ENCODE measurements around the gene ABCC11.

Gene ABCC11

GRCh38 chr16:48124266-48124665 lies 123.1 kb downstream of the ABCC11 start:
- Histone ChIP-seq H3K4me1 (ENCODE audit: control insufficient read depth in 1 of 2, insufficient read depth in 2 of 2, low read length in 2 of 2) (no peaks in the 10 kb centered on the region), H3K9ac (ENCODE audit: low read depth in 1 of 2, low read length in 2 of 2) (no peak overlapping the region)

GRCh38 chr16:48123104-48123788 lies 124.1 kb downstream of the ABCC11 start:
- Histone ChIP-seq H3K27me3 (ENCODE audit: control insufficient read depth in 1 of 2, insufficient read depth in 2 of 2, low read length in 2 of 2) (no peaks in the 10 kb centered on the region), H3K4me1 (ENCODE audit: control insufficient read depth in 1 of 2, insufficient read depth in 2 of 2, low read length in 2 of 2) (no peaks in the 10 kb centered on the region), H3K9ac (ENCODE audit: low read depth in 1 of 2, low read length in 2 of 2) (no peak overlapping the region), H3K27ac (ENCODE audit: low read depth, low read length) (no peak overlapping the region), H3K4me3 (ENCODE audit: low read depth in 1 of 2, low read length in 2 of 2) (no peak overlapping the region), H3K36me3 (ENCODE audit: control insufficient read depth in 1 of 2, insufficient read depth in 2 of 2, low read length in 2 of 2) (no peaks in the 10 kb centered on the region), H3K9me3 (ENCODE audit: control insufficient read depth in 1 of 2, low read length in 2 of 2) (no peaks in the 10 kb centered on the region)

More at GRCh38 chr16:48124266-48124665, 123.1 kb downstream of the ABCC11 start:
- no peak overlapping the region for H3K4me3 ChIP-seq (ENCODE audit: low read depth in 1 of 2, low read length in 2 of 2)
- H3K27ac ChIP-seq (ENCODE audit: low read depth, low read length) = no peak overlapping the region
- no peaks in the 10 kb centered on the region for H3K9me3 ChIP-seq (ENCODE audit: control insufficient read depth in 1 of 2, low read length in 2 of 2)
- H3K36me3 ChIP-seq (ENCODE audit: control insufficient read depth in 1 of 2, insufficient read depth in 2 of 2, low read length in 2 of 2) = no peaks in the 10 kb centered on the region
- H3K27me3 ChIP-seq (ENCODE audit: control insufficient read depth in 1 of 2, insufficient read depth in 2 of 2, low read length in 2 of 2) = no peaks in the 10 kb centered on the region

GRCh38 chr16:48121276-48121675 lies 126.1 kb downstream of the ABCC11 start:
- no peaks in the 10 kb centered on the region for H3K9me3 ChIP-seq (ENCODE audit: control insufficient read depth in 1 of 2, low read length in 2 of 2)
- no peaks in the 10 kb centered on the region for H3K36me3 ChIP-seq (ENCODE audit: control insufficient read depth in 1 of 2, insufficient read depth in 2 of 2, low read length in 2 of 2)
- H3K27ac ChIP-seq (ENCODE audit: low read depth, low read length) = no peak overlapping the region
- no peak overlapping the region for H3K9ac ChIP-seq (ENCODE audit: low read depth in 1 of 2, low read length in 2 of 2)
- H3K4me3 ChIP-seq (ENCODE audit: low read depth in 1 of 2, low read length in 2 of 2) = no peak overlapping the region
- no peaks in the 10 kb centered on the region for H3K27me3 ChIP-seq (ENCODE audit: control insufficient read depth in 1 of 2, insufficient read depth in 2 of 2, low read length in 2 of 2)
- no peaks in the 10 kb centered on the region for H3K4me1 ChIP-seq (ENCODE audit: control insufficient read depth in 1 of 2, insufficient read depth in 2 of 2, low read length in 2 of 2)

GRCh38 chr16:48118841-48119240 lies 128.5 kb downstream of the ABCC11 start:
- H3K4me3 ChIP-seq (ENCODE audit: low read depth in 1 of 2, low read length in 2 of 2) = no peak overlapping the region
- H3K27ac ChIP-seq (ENCODE audit: low read depth, low read length) = no peak overlapping the region
- no peak overlapping the region for H3K9ac ChIP-seq (ENCODE audit: low read depth in 1 of 2, low read length in 2 of 2)
- H3K9me3 ChIP-seq (ENCODE audit: control insufficient read depth in 1 of 2, low read length in 2 of 2) = no peaks in the 10 kb centered on the region
- no peaks in the 10 kb centered on the region for H3K4me1 ChIP-seq (ENCODE audit: control insufficient read depth in 1 of 2, insufficient read depth in 2 of 2, low read length in 2 of 2)
- no peaks in the 10 kb centered on the region for H3K27me3 ChIP-seq (ENCODE audit: control insufficient read depth in 1 of 2, insufficient read depth in 2 of 2, low read length in 2 of 2)
- H3K36me3 ChIP-seq (ENCODE audit: control insufficient read depth in 1 of 2, insufficient read depth in 2 of 2, low read length in 2 of 2) = no peaks in the 10 kb centered on the region

- H3K27ac ChIP-seq (ENCODE audit: low read depth, low read length) = no peak overlapping the region
- H3K4me3 ChIP-seq (ENCODE audit: low read depth in 1 of 2, low read length in 2 of 2) = no peak overlapping the region
- no peaks in the 10 kb centered on the region for H3K36me3 ChIP-seq (ENCODE audit: control insufficient read depth in 1 of 2, insufficient read depth in 2 of 2, low read length in 2 of 2)
- no peaks in the 10 kb centered on the region for H3K4me1 ChIP-seq (ENCODE audit: control insufficient read depth in 1 of 2, insufficient read depth in 2 of 2, low read length in 2 of 2)
- H3K27me3 ChIP-seq (ENCODE audit: control insufficient read depth in 1 of 2, insufficient read depth in 2 of 2, low read length in 2 of 2) = no peaks in the 10 kb centered on the region
- no peak overlapping the region for H3K9ac ChIP-seq (ENCODE audit: low read depth in 1 of 2, low read length in 2 of 2)
- no peaks in the 10 kb centered on the region for H3K9me3 ChIP-seq (ENCODE audit: control insufficient read depth in 1 of 2, low read length in 2 of 2)
Measured at GRCh38 chr16:48117217-48118105, 129.9 kb downstream of the ABCC11 start.
